Naive thymus-derived CD8-positive, alpha-beta T cell (primary cell): Measurements from ENCODE around the gene IQSEC3. TPM values are rescaled to one million over a fixed set of nuclear protein-coding genes. Genes with fewer than 3 reads are reported as not detected.

Experiments used
- ATAC-seq, 2 donors: fragments of 150-1000 bp; cut with Tn5 transposase in 1 of 2; sonication (Bioruptor Pico), chemical (Tn5 transposase) in 1 of 2; 1 replicate in 1 of 2; 2 replicates in 1 of 2; pipeline ENCODE4 v1.10.0; 2021; ENCODE audit warnings: mild to moderate bottlenecking in 2 of 2, moderate library complexity in 2 of 2
- POLR2A ChIA-PET: fragments of 350-600 bp; sonication (Branson Sonifier 250); formaldehyde crosslinking; loops from one replicate; lab custom pipeline; 2021; ENCODE audit warnings: antibody characterized with exemption; lab: Charles Lee
- DNase-seq, 10 donors: peaks; one replicate each; pipeline versions ENCODE4 v3.0.0 to v3.0.0-alpha.2; 2020 to 2022
- H3K27ac Mint-ChIP-seq, 10 donors: one replicate each; pipeline ENCODE4 v1.8.0; 2020 to 2022; ENCODE audit warnings: mild to moderate bottlenecking in 10 of 10, mixed read lengths in 10 of 10, moderate library complexity in 4 of 10, inconsistent platforms in 1 of 10
- H3K27me3 Mint-ChIP-seq, 5 donors: one replicate each; pipeline ENCODE4 v1.8.0; 2021 to 2022; ENCODE audit warnings: mixed read lengths in 5 of 5
- H3K36me3 Mint-ChIP-seq, 3 donors: one replicate each; pipeline ENCODE4 v1.8.0; 2020 to 2022; ENCODE audit warnings: mixed read lengths in 3 of 3, mild to moderate bottlenecking in 2 of 3, inconsistent platforms in 1 of 3
- H3K4me1 Mint-ChIP-seq, 4 donors: one replicate each; pipeline ENCODE4 v1.8.0; 2021 to 2022; ENCODE audit warnings: mixed read lengths in 4 of 4
- H3K4me3 Mint-ChIP-seq, 10 donors: one replicate each; pipeline ENCODE4 v1.8.0; 2020 to 2022; ENCODE audit warnings: mild to moderate bottlenecking in 10 of 10, mixed read lengths in 10 of 10, moderate library complexity in 6 of 10, inconsistent platforms in 1 of 10
- H3K9me3 Mint-ChIP-seq, 9 donors: one replicate each; pipeline ENCODE4 v1.8.0; 2020 to 2022; ENCODE audit warnings: mixed read lengths in 9 of 9, mild to moderate bottlenecking in 3 of 9, inconsistent platforms in 1 of 9, moderate library complexity in 1 of 9
- polyA plus RNA-seq, 3 donors: library from polyadenylated mRNA; unstranded; fragments of 300-500 nt; fragmentation: Illumina TruSeq; gene quantifications; one replicate each; pipeline ENCODE4 v1.2.3, GENCODE V29; 2021
- total RNA-seq, 8 experiments: library from RNA in 2 of 8; stranded (reverse) in 2 of 8; gene quantifications; one replicate each; pipeline ENCODE4 v1.2.3 and lab custom pipeline; 2021 to 2026

The IQSEC3 gene
- total and polyA plus RNA-seq, 5 experiments from 2014 or later = 0.42 to 19.3 (median 1.1) TPM

DNA sequence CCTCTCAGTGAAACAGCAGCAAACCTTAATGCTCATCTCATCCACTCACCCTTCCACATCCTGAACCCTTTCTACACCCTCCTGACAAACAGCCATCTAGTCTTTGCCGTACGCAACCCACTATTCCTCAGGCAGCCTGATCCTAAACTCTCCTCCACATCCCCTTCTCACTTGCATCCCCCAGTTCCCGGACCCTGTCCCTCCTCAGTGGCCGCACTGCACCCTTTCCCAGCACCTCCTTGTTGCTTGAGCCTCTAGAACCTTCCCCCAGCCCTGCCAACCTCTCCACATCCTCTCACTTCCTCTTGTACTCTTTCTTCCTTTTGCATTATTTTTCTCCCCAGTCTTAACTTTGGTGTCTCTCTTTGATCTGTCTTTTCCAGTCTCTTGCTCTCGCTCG, 42.9 kb downstream of the IQSEC3 start:
- H3K9me3 Mint-ChIP-seq = no peaks in the 10 kb centered on the region
- H3K36me3 Mint-ChIP-seq = no peaks in the 10 kb centered on the region
- no peak for ATAC-seq
- H3K4me1 Mint-ChIP-seq = peaks cover 13 to 22% (median 14%) of the 10 kb centered on the region in 4 donors
- H3K4me3 Mint-ChIP-seq = peak overlapping the region in 4 of 10 donors; percentile 1 to 39 (median 28)
- peak overlapping the region in 8 of 10 donors; percentile 1 to 81 (median 60) for H3K27ac Mint-ChIP-seq
- H3K27me3 Mint-ChIP-seq = peaks cover 2 to 15% (median 3%) of the 10 kb centered on the region in 5 donors
- POLR2A ChIA-PET = no interaction called here
- peak in 1 of 10 donors; percentile 53 for DNase-seq

DNA sequence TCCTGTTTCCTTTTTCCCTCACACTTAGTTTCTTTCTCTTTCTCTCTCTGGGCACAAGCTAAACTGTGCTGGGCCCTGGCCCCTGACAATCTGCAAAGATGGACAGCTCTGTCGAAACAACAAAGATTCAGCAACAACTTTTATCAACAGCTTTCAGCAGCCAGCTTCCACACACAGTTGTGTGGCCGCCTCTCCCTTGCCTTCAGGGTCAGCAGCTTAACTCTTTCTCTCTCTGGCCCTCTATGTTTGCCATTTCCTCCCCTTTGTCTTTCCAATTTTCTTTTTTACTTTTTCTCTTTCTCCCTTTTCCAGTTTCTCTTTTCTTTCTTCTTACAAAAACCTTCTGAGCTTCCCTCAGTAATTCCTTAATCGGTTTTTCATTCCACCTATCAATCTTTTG, 43.3 kb downstream of the IQSEC3 start:
- H3K4me3 Mint-ChIP-seq = peak overlapping the region in 4 of 10 donors; percentile 1 to 42 (median 27)
- no peaks in the 10 kb centered on the region for H3K36me3 Mint-ChIP-seq
- no peak for DNase-seq
- no peaks in the 10 kb centered on the region for H3K9me3 Mint-ChIP-seq
- ATAC-seq = no peak
- peaks cover 2 to 19% (median 5%) of the 10 kb centered on the region in 5 donors for H3K27me3 Mint-ChIP-seq
- H3K27ac Mint-ChIP-seq = peak overlapping the region in 8 of 10 donors; percentile 1 to 81 (median 58)
- POLR2A ChIA-PET = no interaction called here
- peaks cover 13 to 22% (median 14%) of the 10 kb centered on the region in 4 donors for H3K4me1 Mint-ChIP-seq

DNA sequence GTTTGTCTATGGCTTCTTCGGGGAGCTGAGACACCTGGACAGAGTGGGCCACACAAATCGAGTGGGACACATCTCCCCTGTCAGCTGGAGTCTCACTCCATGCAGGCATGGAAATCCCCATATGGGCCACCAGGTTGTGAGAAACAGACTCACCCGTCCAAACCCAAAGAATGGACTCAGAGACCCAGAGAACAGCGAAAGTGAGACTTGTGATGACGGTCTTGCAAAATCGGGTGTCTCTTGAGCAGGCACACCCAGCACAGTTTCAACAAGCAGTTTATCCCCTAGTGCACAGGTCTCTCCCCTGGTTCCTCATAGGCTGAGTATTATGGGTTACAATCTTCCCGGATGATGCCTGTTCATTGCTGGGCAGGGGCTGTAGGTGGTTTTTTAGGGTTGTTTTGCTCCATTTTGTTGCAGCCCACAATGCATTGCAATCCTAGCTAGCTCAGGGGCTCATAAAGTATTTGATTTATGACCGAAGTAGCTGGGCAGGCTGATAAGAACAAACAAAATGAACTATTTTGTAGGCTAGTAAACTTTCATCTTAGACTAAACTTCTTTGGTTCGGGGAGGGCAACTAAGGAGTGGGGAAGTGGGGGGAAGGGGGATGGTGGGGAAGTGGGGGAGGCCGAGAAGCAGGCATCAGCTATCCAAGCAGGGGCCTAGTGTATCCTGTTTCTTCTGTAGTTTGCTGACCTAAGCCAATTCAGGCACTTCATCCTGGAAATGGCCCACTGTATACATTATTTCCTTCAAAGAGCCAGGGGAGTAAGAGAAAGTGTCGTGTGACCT, 45.3 kb downstream of the IQSEC3 start:
- peaks cover 11 to 15% (median 12%) of the 10 kb centered on the region in 4 donors for H3K4me1 Mint-ChIP-seq
- DNase-seq = peak in 1 of 10 donors; percentile 23
- H3K9me3 Mint-ChIP-seq = no peaks in the 10 kb centered on the region
- no peak overlapping the region for H3K27ac Mint-ChIP-seq
- no peaks in the 10 kb centered on the region for H3K36me3 Mint-ChIP-seq
- POLR2A ChIA-PET = no interaction called here
- ATAC-seq = no peak
- no peak overlapping the region for H3K4me3 Mint-ChIP-seq
- H3K27me3 Mint-ChIP-seq = peaks cover 3 to 35% (median 9%) of the 10 kb centered on the region in 5 donors

DNA sequence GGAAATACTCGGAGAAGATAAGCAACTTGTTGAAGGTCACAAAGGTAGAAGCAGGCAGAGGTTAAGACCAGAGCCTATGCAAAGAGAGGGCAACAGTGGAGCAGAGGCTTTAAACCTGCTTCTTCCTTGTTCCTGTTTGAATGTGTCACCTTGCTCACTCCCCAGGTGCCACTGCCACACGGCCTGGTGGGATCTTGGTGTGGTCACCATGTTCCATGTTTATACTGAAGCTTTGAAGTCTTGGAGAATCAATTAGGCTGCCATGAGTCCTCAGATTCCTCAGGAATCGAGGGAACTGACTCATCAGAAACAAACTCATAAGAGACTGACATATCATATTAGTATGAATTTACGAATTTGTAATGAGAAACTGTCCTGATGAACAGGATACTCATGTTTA, 46.8 kb downstream of the IQSEC3 start:
- Mint-ChIP-seq H3K4me3 (no peak overlapping the region), H3K36me3 (no peaks in the 10 kb centered on the region), H3K27ac (no peak overlapping the region), H3K4me1 (peaks cover 11 to 15% (median 13%) of the 10 kb centered on the region in 4 donors), H3K9me3 (no peaks in the 10 kb centered on the region), H3K27me3 (peaks cover 5 to 46% (median 10%) of the 10 kb centered on the region in 5 donors)
- POLR2A ChIA-PET = no interaction called here
- no peak for ATAC-seq
- DNase-seq = no peak

DNA sequence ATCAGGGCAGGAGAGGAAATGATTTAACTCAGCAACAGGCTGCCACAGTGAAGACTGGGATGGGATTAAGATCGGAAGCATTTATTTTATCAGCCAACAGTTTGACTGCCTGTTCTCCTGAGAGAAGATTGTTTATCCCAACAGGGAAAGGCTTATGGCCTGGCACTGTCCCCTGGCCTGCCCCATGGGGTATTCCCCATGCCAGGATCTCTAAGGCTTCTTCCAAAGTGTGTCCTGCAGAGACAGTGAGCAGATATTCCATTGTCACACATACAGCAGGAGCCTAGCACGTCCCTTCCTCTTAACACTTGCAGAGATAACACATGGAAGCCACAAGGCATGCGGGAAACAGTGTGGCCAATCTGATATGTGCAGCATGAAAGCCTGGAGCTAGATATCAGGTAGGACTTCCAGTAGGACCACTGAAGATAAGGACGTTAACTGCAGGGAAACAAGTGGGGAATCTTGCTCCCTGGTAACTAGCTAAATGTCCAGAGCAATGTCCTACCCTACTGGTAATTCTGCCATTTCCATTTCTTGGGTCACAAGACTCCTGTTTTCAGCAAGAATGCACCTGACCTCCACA, 48.2 kb downstream of the IQSEC3 start:
- H3K27ac Mint-ChIP-seq = peak overlapping the region in 1 of 10 donors; percentile 48
- POLR2A ChIA-PET = no interaction called here
- peaks cover 5 to 10% (median 6%) of the 10 kb centered on the region in 4 donors for H3K4me1 Mint-ChIP-seq

DNA sequence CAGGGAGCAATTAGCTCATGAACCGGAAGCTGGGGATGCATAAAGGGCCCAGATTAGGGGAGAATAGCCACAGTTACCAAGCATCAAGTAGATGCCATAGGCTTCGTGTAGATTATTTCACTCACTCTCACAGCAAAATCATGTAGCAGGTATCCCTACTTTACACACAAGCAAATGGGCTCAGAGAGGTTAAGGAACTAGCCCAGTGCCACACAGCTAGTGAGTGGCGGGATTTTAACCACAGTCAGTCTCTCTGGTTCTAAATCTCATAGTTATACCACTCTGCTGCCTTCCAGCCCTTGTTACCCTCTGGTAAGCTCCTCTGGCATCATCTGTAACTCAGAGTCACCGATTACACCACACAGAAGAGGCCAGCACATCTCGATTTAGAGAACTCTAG, 49.0 kb downstream of the IQSEC3 start:
- Mint-ChIP-seq H3K27me3 (peaks cover 9 to 60% (median 10%) of the 10 kb centered on the region in 5 donors), H3K27ac (no peak overlapping the region), H3K9me3 (no peaks in the 10 kb centered on the region), H3K4me1 (peaks cover 0 to 2% (median under 1%) of the 10 kb centered on the region in 4 donors), H3K4me3 (no peak overlapping the region), H3K36me3 (no peaks in the 10 kb centered on the region)
- POLR2A ChIA-PET = no interaction called here
- ATAC-seq = no peak
- DNase-seq = peak in 1 of 10 donors; percentile 22

More for the DNA sequence above, 48.2 kb downstream of the IQSEC3 start:
- DNase-seq (peak in 1 of 10 donors; percentile 19), ATAC-seq (no peak)
- Mint-ChIP-seq H3K4me3 (no peak overlapping the region), H3K36me3 (no peaks in the 10 kb centered on the region), H3K9me3 (no peaks in the 10 kb centered on the region), H3K27me3 (peaks cover 5 to 52% (median 9%) of the 10 kb centered on the region in 5 donors)

DNA sequence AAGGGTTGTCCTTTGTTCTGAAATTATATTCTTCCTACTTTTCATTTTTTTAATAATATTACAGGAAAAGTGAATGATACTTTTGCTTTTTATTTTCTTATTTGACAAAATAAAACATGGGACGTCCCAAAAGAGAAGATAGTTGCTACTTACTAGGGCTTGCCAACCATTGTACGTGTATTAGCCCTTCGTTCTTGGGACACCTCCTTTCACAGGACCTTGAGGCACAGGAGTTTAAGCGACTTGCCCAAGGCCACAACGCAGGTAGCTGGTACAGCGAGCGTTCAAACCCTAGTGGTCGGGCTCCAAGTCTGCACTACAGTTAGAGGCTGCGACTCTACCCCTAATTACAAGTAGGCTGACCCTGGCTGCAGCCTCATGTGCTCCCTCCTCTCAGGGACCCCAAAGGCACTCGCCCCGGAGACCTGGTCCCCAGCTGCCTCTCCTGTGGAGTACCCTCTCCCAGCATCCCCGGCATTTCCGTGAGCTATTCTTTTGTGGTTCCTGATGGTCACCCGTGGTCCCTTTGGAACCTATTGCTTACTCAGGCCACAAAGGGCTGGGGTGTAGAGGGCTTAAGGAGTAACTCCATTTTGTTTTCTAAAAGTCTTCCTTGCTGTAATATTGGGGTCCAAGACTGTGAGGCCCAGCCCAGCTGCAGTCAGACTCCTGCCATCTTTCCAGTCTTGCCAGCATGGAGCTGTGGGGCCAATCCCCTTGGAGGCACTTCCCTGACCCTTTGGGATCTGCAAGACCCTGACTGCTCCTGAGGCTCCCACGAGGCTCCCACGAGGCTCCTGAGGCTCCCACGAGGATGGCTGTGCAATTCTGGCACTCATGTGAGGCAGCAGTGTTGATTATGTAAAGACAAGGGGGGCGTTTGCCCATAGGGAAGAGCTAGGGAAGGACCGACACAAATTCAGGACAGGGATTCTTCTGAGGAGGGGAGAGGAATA, 49.7 kb downstream of the IQSEC3 start:
- DNase-seq = peak in 1 of 10 donors; percentile 55
- no peak overlapping the region for H3K4me3 Mint-ChIP-seq
- H3K27me3 Mint-ChIP-seq = peaks cover 9 to 65% (median 10%) of the 10 kb centered on the region in 5 donors
- no peak for ATAC-seq
- POLR2A ChIA-PET = no interaction called here
- H3K36me3 Mint-ChIP-seq = no peaks in the 10 kb centered on the region
- H3K27ac Mint-ChIP-seq = no peak overlapping the region
- H3K4me1 Mint-ChIP-seq = peaks cover 0 to 2% (median 0%) of the 10 kb centered on the region in 4 donors
- no peaks in the 10 kb centered on the region for H3K9me3 Mint-ChIP-seq

DNA sequence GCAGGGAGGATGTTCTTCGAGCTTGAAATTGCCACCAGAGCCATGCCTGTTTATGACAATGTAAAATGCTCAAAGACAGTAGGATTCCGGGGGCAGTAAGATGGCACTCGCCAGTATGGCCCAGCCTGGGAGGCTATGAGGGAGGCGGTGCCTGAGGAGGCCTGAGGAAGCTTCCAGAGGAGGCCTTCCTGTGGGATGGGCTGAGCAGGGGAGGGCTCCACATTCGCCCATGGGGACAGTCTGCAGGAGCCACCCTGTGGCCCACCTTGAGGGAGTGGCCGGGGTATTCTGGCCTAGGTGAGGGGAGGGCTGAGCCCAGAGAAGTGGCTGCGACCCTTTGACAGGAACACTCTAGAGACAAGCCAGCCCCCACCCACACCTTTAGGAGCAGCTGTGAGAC, 50.7 kb downstream of the IQSEC3 start:
- Mint-ChIP-seq H3K4me1 (peaks cover 0 to 4% (median 0%) of the 10 kb centered on the region in 4 donors), H3K4me3 (no peak overlapping the region), H3K27me3 (peaks cover 8 to 71% (median 12%) of the 10 kb centered on the region in 5 donors), H3K27ac (no peak overlapping the region), H3K9me3 (no peaks in the 10 kb centered on the region), H3K36me3 (no peaks in the 10 kb centered on the region)
- POLR2A ChIA-PET = no interaction called here
- DNase-seq (peak in 1 of 10 donors; percentile 57), ATAC-seq (no peak)

DNA sequence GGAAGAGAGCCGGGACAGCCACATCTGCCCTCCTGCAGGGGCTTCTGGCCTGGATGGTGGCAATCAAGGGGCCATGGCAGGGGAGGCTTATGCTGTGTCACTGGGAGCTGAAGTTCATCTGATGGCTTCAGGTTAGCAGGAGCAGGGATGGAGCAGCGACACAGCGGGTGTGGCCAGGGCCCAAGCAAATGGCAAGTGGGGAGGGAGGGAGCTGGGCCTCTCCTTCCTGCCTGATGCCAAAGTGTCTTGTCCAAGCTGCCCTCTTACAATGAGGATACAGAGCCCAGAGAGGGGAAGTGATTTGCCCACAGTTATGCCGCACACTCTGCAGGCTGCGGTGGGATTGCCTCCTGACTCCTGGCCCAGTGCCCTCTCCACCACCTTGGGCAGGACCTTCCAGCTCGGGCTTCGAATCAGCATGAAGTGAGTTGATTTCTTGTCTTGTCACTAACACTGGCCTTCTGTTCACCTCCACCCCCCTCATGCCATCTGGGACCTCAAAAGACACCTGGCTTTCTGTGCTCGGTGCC, 51.3 kb downstream of the IQSEC3 start:
- H3K36me3 Mint-ChIP-seq = no peaks in the 10 kb centered on the region
- ATAC-seq (no peak), DNase-seq (peak in 1 of 10 donors; percentile 37)
- POLR2A ChIA-PET = no interaction called here
- peaks cover 8 to 76% (median 14%) of the 10 kb centered on the region in 5 donors for H3K27me3 Mint-ChIP-seq
- H3K4me1 Mint-ChIP-seq = peaks cover 0 to 5% (median 0%) of the 10 kb centered on the region in 4 donors
- no peak overlapping the region for H3K4me3 Mint-ChIP-seq
- no peak overlapping the region for H3K27ac Mint-ChIP-seq
- no peaks in the 10 kb centered on the region for H3K9me3 Mint-ChIP-seq

DNA sequence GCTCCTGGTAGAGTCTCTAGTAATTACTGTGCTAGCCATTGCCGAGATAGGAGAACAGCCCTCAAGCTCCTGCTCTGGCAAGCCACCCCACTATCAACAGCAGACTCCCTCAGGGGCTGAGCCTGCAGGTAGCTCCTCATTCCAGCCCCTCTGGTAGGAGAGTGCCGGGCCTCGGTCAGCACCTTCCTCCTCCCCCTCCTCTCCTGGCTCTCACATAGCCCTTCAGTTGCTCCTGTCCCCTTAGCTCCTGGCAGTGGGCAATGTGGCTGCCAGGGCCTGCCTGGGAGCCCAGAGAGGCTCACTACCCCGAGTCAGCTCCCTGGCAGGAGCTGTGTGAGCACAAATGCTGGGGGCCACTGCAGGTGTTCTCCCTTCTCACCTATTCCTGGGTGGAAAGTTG, 52.0 kb downstream of the IQSEC3 start:
- DNase-seq (no peak), ATAC-seq (no peak)
- POLR2A ChIA-PET = no interaction called here
- H3K9me3 Mint-ChIP-seq = no peaks in the 10 kb centered on the region
- no peak overlapping the region for H3K4me3 Mint-ChIP-seq
- no peaks in the 10 kb centered on the region for H3K36me3 Mint-ChIP-seq
- peaks cover 0 to 5% (median 0%) of the 10 kb centered on the region in 4 donors for H3K4me1 Mint-ChIP-seq
- H3K27ac Mint-ChIP-seq = no peak overlapping the region
- H3K27me3 Mint-ChIP-seq = peaks cover 8 to 69% (median 13%) of the 10 kb centered on the region in 5 donors

DNA sequence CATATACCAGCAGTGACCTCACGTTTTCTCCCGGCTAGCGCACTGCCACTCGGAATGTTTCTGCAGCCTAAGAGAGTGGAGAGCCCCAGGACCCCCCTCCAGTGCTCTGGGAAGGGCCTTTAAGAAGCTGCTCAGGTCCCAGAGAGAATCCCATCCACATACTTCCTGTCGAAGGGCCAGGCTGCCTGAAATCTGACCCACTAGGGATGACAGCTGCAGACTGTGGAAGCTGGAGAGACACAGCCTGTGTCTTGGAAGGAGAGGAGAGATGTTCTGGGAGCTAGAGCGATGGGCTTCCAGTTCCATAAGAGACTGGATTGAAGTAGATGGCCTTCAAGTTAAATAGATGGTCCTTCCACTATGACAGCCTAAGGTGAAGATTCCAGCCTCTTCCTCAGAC, 54.4 kb downstream of the IQSEC3 start:
- no peak overlapping the region for H3K27ac Mint-ChIP-seq
- no peaks in the 10 kb centered on the region for H3K36me3 Mint-ChIP-seq
- DNase-seq (peak in 1 of 10 donors; percentile 24), ATAC-seq (no peak)
- no peaks in the 10 kb centered on the region for H3K9me3 Mint-ChIP-seq
- H3K4me1 Mint-ChIP-seq = peaks cover 0 to 5% (median 0%) of the 10 kb centered on the region in 4 donors
- POLR2A ChIA-PET = no interaction called here
- H3K4me3 Mint-ChIP-seq = no peak overlapping the region
- peaks cover 6 to 50% (median 13%) of the 10 kb centered on the region in 5 donors for H3K27me3 Mint-ChIP-seq

DNA sequence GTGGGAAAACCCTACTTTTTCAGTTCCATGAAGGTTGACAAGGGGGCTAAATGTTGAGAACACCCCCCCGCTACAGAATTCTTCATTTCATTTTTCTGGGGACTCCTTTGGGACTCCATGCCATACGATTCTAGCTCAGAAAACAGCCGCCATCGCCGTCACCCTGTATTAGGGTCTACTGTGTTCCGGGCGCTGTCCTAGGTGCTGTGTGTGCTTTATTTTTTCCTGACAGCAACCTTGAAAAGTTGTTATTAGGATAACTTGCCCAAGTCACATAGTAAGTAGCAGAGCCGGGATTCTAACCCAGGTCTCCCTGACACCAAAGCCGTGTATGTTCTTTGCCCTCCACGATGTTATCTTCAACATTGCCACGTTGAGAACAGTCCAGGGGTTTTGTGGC, 55.1 kb downstream of the IQSEC3 start:
- POLR2A ChIA-PET = no interaction called here
- Mint-ChIP-seq H3K27ac (no peak overlapping the region), H3K4me1 (peaks cover 0 to 5% (median 0%) of the 10 kb centered on the region in 4 donors), H3K4me3 (no peak overlapping the region), H3K9me3 (no peaks in the 10 kb centered on the region), H3K36me3 (no peaks in the 10 kb centered on the region), H3K27me3 (peaks cover 4 to 45% (median 10%) of the 10 kb centered on the region in 5 donors)
- DNase-seq (no peak), ATAC-seq (no peak)
